Gastroesophageal sphincter (tissue), 2 donors: ENCODE measurements around the gene FAM184A.

Experiments
- POLR2A ChIP-seq, 2 donors: fragments of 450-650 bp; IDR thresholded peaks; one replicate each; pipeline ENCODE4 v1.6.1; 2017; ENCODE audit warnings: antibody characterized with exemption in 2 of 2, mild to moderate bottlenecking in 2 of 2, moderate library complexity in 1 of 2
- POLR2AphosphoS5 ChIP-seq: sonication (generic); formaldehyde crosslinking; IDR thresholded peaks from one replicate; pipeline ENCODE4 v1.6.1; 2017; ENCODE audit warnings: antibody characterized with exemption

DNA sequence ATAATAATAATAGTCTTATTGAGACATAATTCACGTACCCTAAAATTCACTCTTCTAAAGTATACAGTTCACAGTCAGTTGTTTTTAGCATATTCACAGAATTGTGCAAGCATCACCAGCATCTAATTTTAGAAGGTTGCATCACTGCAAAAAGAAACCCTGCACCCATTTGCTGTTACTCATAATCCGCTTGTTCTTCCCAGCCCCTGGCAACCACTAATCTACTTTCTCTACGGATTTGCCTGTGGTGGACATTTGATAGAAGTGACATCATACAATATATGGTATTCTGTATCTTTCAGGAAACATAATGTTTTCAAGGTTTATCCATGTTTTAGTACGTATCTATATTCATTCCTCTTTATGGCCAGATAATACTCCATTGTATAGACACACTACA, 41.5 kb upstream of the FAM184A start:
- TF ChIP-seq POLR2A (IDR thresholded peaks at IDR 0.05) (no peak), POLR2AphosphoS5 (no peak)
